ENCODE measurements around the gene FES.

DNA sequence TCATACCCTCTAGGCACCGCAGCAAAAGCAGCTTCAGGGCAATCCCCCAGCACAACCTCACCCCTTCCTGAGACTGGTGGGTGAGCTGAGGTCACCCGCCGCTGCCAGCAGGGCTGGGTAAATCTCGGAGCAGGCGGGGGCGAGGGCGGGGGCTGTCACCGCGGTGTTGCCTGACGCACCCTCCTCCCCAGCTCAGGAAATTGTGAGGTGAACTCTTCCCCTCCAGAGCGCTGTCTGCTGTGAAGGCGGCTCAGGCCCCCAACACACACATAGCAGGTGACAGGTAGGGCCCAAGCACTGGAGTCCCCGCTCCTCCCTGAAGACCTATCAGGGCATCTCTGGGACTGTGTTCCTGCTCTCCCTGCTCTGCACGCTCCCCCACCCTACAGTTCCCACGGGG, 46.2 kb upstream of the FES start:
- TF ChIP-seq, protein P1, sequence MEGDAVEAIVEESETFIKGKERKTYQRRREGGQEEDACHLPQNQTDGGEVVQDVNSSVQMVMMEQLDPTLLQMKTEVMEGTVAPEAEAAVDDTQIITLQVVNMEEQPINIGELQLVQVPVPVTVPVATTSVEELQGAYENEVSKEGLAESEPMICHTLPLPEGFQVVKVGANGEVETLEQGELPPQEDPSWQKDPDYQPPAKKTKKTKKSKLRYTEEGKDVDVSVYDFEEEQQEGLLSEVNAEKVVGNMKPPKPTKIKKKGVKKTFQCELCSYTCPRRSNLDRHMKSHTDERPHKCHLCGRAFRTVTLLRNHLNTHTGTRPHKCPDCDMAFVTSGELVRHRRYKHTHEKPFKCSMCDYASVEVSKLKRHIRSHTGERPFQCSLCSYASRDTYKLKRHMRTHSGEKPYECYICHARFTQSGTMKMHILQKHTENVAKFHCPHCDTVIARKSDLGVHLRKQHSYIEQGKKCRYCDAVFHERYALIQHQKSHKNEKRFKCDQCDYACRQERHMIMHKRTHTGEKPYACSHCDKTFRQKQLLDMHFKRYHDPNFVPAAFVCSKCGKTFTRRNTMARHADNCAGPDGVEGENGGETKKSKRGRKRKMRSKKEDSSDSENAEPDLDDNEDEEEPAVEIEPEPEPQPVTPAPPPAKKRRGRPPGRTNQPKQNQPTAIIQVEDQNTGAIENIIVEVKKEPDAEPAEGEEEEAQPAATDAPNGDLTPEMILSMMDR (conservative IDR thresholded peaks at IDR 0.05; ENCODE audit: low read length), result no peak
- TF ChIP-seq EZH2phosphoT487 (IDR thresholded peaks at IDR 0.05; ENCODE audit: borderline replicate concordance, low read depth, low read length), result no peak

Data from OCI-LY7 (cell line).